ENCODE measurements around the gene TNFSF13.

Gene TNFSF13

GRCh38 chr17:7551396-7551795 lies 7.2 kb upstream of the TNFSF13 start:
- no peak overlapping the region for H3K4me3 ChIP-seq (ENCODE audit: low read depth, low read length)

GRCh38 chr17:7552621-7553051 lies 5.9 kb upstream of the TNFSF13 start:
- H3K4me3 ChIP-seq (ENCODE audit: low read depth, low read length) = no peak overlapping the region

- H3K4me3 ChIP-seq (ENCODE audit: low read depth, low read length) = no peak overlapping the region
Observed at GRCh38 chr17:7553356-7553755, 5.2 kb upstream of the TNFSF13 start.

- no peak overlapping the region for H3K4me3 ChIP-seq (ENCODE audit: low read depth, low read length)
Observed at GRCh38 chr17:7555320-7555948, 3.1 kb upstream of the TNFSF13 start.

GRCh38 chr17:7556627-7557026 lies 1.9 kb upstream of the TNFSF13 start:
- no peak overlapping the region for H3K4me3 ChIP-seq (ENCODE audit: low read depth, low read length)

- no peak overlapping the region for H3K4me3 ChIP-seq (ENCODE audit: low read depth, low read length)
Observed at GRCh38 chr17:7557147-7557764, 1.3 kb upstream of the TNFSF13 start.

GRCh38 chr17:7557775-7558543 lies 591 bp upstream of the TNFSF13 start:
- no peak overlapping the region for H3K4me3 ChIP-seq (ENCODE audit: low read depth, low read length)

GRCh38 chr17:7559320-7560171 lies 996 bp downstream of the TNFSF13 start:
- no peak overlapping the region for H3K4me3 ChIP-seq (ENCODE audit: low read depth, low read length)

- H3K4me3 ChIP-seq (ENCODE audit: low read depth, low read length) = peak overlapping the region; percentile 13
Observed at GRCh38 chr17:7560172-7561027, 1.9 kb downstream of the TNFSF13 start.

GRCh38 chr17:7561028-7561575 lies 2.6 kb downstream of the TNFSF13 start:
- H3K4me3 ChIP-seq (ENCODE audit: low read depth, low read length) = peak overlapping the region; percentile 81

GRCh38 chr17:7561589-7562207 lies 3.1 kb downstream of the TNFSF13 start, which contains the start of gene SENP3:
Gene SENP3, plus strand, starts transcription at chr17:7561919. Its CDS starts 1,158 bp downstream, at chr17:7563077.
- H3K4me3 ChIP-seq (ENCODE audit: low read depth, low read length) = peak within 1 kb of the TSS; percentile 81

GRCh38 chr17:7562208-7562605 lies 3.7 kb downstream of the TNFSF13 start:
- peak overlapping the region; percentile 81 for H3K4me3 ChIP-seq (ENCODE audit: low read depth, low read length)

- H3K4me3 ChIP-seq (ENCODE audit: low read depth, low read length) = no peak overlapping the region
Observed at GRCh38 chr17:7563115-7563869, 4.7 kb downstream of the TNFSF13 start.

- H3K4me3 ChIP-seq (ENCODE audit: low read depth, low read length) = no peak overlapping the region
Observed at GRCh38 chr17:7569571-7569970, 11.0 kb downstream of the TNFSF13 start.

GRCh38 chr17:7570351-7570750 lies 11.8 kb downstream of the TNFSF13 start:
- H3K4me3 ChIP-seq (ENCODE audit: low read depth, low read length) = no peak overlapping the region

- peak overlapping the region; percentile 56 for H3K4me3 ChIP-seq (ENCODE audit: low read depth, low read length)
Observed at GRCh38 chr17:7572338-7572587, 13.7 kb downstream of the TNFSF13 start.

GRCh38 chr17:7572588-7573323 lies 14.2 kb downstream of the TNFSF13 start:
- peak overlapping the region; percentile 97 for H3K4me3 ChIP-seq (ENCODE audit: low read depth, low read length)
